Activated CD8-positive, alpha-beta memory T cell treated with anti-CD3 and anti-CD28 coated beads, Interleukin-2, amount 50 U/mL, for 24 hours (primary cell): ENCODE data around the gene DONSON.
"Not testable (repeated sequence)": the region's sequence is repeated elsewhere in the genome, so short reads cannot be mapped to it uniquely, and the experiment has no call there.

Source experiments
- DNase-seq: peaks from one replicate; pipeline ENCODE4 v3.0.0-alpha.2; 2020; ENCODE audit errors: extremely low read depth

Gene DONSON

GRCh38 chr21:33588485-33589335, at the start of gene DONSON:
TSS of gene DONSON (minus strand) at chr21:33588684. CDS start at chr21:33588641, 43 bp downstream.
- peak; percentile 55 for DNase-seq

GRCh38 chr21:33634254-33634653, 45.8 kb upstream of the DONSON start:
- DNase-seq, result no peak

- DNase-seq, result not testable (repeated sequence)
Measured at GRCh38 chr21:33626151-33626550, 37.7 kb upstream of the DONSON start.

GRCh38 chr21:33622253-33622652, 33.8 kb upstream of the DONSON start:
- DNase-seq, result no peak

GRCh38 chr21:33619726-33620125, 31.2 kb upstream of the DONSON start:
- DNase-seq, result no peak

GRCh38 chr21:33618407-33618806, 29.9 kb upstream of the DONSON start:
- no peak for DNase-seq

- DNase-seq, result not testable (repeated sequence)
Measured at GRCh38 chr21:33617565-33617964, 29.1 kb upstream of the DONSON start.

GRCh38 chr21:33611006-33611744, 22.7 kb upstream of the DONSON start:
- no peak for DNase-seq

- no peak for DNase-seq
Measured at GRCh38 chr21:33608559-33608958, 20.1 kb upstream of the DONSON start.

GRCh38 chr21:33598051-33598450, 9.6 kb upstream of the DONSON start:
- DNase-seq, result no peak

- no peak for DNase-seq
Measured at GRCh38 chr21:33587792-33588484, 546 bp downstream of the DONSON start.

GRCh38 chr21:33586927-33587326, 1.6 kb downstream of the DONSON start:
- no peak for DNase-seq

- DNase-seq, result no peak
Measured at GRCh38 chr21:33584455-33584854, 4.0 kb downstream of the DONSON start.

- no peak for DNase-seq
Measured at GRCh38 chr21:33578959-33579542, 9.4 kb downstream of the DONSON start.

GRCh38 chr21:33578214-33578613, 10.3 kb downstream of the DONSON start:
- no peak for DNase-seq

GRCh38 chr21:33576741-33577141, 11.7 kb downstream of the DONSON start:
- not testable (repeated sequence) for DNase-seq

GRCh38 chr21:33572350-33572749, 16.1 kb downstream of the DONSON start:
- DNase-seq, result no peak

GRCh38 chr21:33569991-33570390, 18.5 kb downstream of the DONSON start:
- no peak for DNase-seq

GRCh38 chr21:33568448-33568847, 20.0 kb downstream of the DONSON start:
- DNase-seq, result no peak

GRCh38 chr21:33567914-33568313, 20.6 kb downstream of the DONSON start:
- DNase-seq, result no peak

GRCh38 chr21:33566514-33566913, 22.0 kb downstream of the DONSON start:
- no peak for DNase-seq

GRCh38 chr21:33562389-33562788, 26.1 kb downstream of the DONSON start:
- DNase-seq, result no peak
